GM19372 (cell line): Measurements from ENCODE around the gene CACNA1D.

Experiments
- ATAC-seq: cut with Tn5 transposase; IDR thresholded peaks from one replicate; pipeline ENCODE4 v1.9.1; 2021; ENCODE audit warnings: mild to moderate bottlenecking, low read depth, moderate library complexity; ENCODE audit not compliant: unreplicated experiment

The CACNA1D gene

DNA sequence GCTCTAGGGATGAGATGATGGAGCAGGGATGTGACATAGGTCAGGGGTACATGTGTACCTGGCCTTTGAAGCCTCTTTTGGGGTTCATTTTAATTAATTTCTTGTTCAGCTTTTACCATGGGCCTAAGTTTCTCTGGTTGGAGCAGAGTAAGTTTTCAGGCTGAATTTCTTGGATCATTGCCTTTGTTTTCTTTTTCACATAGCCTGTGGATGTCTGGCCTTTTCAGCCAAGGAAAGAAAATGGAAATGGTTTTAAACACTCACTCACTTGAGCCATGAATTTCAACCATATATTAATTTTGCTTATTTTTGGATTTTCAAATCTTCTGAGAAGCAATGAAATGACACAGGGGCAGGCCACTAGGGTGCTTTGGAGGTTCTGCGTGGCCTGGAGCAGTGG is 30.2 kb downstream of the CACNA1D start:
- ATAC-seq = no peak

GRCh38 chr3:53525765-53526703 is 31.6 kb downstream of the CACNA1D start:
- ATAC-seq = no peak

GRCh38 chr3:53526704-53527055 is 32.3 kb downstream of the CACNA1D start:
- no peak for ATAC-seq

DNA sequence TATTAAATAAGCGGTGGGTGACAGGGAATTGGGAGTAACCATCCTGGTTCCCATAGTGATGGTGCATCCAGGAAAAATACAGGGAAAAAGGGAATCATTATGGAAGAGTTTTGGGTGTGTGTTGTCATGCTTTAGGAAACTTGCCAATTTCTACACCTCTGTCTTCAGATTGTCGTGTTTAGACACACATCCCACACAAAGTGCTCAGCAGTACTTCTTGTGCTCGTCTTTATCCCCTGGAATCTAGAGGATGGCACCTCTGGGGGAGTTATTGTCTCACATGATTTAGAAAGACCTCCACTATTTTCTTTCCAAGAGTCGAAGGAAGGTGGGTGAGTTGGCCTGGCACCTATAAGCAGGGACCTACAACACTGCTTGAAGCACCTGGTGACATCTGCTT is 35.8 kb downstream of the CACNA1D start:
- no peak for ATAC-seq

DNA sequence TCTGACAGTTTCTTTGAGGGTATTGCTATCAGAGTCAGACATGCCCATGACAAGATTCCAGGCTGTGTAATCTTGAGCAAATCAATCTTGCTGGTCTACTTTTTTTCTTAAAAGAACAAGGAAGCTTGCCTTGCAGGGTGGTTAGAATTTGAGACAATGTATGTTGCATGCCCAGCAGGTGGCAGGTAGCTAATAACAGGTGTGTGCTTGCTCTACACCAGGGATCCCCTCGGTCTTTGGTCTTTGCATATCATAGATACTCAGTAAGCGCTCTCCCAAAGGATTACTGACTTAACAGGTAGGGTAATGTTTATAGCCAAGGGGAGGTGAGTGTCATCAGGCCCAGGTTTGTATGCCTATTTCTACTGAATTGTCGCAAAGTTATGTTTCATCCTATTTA is 37.3 kb downstream of the CACNA1D start:
- ATAC-seq = no peak

DNA sequence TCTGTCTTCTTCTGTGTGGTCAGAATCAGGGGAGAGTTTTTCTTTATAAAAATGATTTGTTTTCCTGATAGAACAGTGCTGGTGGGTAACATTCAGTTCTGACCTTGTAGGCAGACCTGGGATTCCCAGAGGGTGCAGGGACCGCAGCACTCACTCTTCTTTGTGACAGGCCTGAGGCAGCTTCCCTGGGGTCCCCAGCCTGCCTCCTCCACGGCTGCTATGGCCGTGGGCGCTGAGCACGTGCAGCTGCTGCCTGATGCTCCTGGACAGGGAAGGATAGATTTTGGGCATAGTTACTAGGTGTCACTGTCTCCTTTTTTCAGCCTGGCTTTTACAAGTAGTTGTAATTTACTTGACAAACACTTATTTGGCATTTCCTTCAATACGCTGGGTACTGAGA is 39.1 kb downstream of the CACNA1D start:
- ATAC-seq = no peak

DNA sequence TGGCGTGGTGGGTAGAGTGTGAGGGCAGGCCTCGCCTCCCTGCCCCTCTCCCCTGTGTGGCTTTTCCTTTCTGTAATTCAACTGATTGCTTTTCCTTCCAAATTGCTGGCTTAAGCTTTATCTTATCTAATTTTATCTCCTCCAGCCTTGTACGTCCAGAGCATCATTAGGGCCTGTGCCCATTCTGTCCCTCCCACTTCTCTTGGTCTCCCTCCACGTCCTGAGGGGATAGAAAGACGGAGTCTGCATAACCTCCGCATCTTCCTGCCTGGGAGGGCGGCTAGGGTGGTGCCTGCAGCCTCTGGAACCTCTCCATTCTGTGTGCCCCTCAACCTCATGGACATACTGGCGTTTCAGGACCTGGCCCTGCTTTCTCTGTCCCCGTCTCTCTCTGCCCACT is 39.8 kb downstream of the CACNA1D start:
- no peak for ATAC-seq

- no peak for ATAC-seq
These were observed 40.4 kb downstream of the CACNA1D start for GRCh38 chr3:53534676-53535400.

GRCh38 chr3:53536282-53536681 is 41.9 kb downstream of the CACNA1D start:
- no peak for ATAC-seq

DNA sequence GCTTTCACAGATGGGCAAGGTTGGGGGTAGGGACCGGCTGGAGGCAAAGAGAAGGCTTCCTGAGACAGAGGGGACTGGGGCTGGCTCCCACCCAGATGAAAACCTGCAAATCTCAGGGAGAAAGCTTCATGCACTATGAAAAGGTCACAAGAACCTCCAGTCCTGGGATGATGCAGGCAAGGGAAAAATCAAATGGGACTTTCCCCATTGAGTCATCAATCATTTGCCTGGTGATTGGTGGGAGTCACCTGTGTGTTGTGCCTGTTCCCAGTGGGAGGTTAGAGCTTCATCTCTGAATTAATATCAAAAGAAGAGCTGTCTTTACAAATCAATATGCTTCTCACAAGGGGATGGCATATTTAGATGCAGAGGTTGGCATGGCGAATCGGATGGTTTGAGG is 49.9 kb downstream of the CACNA1D start:
- ATAC-seq = no peak

DNA sequence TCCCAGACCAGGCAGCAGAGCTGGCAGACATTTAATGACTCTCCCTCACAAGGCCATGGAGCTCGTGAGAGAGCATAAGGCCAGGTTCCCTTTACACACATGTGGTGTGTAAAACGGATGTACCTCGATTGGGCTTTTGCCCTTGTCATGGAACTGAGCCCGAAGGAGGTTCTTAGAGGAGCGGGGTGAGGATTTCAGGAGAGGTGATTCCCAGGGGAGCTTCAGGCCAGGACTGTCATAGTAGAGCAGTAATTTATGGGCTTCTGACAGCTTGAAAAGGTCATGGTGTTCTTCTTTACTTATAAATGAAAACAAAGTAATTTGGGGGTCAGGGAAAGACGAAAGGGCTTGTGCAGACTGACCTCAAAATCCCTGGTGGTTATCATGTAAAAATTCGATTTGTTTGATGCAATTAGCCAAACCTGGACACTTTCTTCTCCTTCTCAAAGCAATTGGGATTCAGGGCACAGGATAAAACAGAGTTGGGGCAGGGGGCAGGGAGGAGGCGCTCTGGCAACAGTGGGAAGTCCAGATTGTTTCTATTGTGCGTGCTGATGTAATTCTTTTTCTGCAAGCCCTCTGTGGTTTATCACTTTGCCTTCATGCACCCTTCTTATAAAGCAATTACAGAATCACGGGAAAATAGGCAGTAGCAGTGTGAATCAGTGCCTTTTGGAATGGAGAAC is 51.0 kb downstream of the CACNA1D start:
- no peak for ATAC-seq

DNA sequence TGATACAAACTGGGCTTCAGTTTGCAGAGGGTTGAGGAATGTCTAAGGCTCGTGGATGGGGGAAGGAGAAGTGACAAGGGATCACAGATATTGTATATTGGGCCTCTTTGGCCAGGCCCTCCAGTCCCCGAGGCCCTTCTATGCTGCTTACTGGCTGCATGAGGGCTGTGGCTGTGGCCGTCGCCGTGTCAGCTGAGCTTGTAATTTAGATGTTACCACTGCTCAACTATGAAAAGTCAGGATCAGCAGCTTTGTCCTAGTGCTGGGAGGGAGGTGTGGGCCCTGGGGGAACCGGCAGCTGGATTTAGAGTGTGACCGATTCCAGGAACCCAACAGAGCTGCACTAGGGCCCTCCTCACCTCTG is 51.6 kb downstream of the CACNA1D start:
- no peak for ATAC-seq

GRCh38 chr3:53547327-53547726 is 52.9 kb downstream of the CACNA1D start:
- no peak for ATAC-seq

DNA sequence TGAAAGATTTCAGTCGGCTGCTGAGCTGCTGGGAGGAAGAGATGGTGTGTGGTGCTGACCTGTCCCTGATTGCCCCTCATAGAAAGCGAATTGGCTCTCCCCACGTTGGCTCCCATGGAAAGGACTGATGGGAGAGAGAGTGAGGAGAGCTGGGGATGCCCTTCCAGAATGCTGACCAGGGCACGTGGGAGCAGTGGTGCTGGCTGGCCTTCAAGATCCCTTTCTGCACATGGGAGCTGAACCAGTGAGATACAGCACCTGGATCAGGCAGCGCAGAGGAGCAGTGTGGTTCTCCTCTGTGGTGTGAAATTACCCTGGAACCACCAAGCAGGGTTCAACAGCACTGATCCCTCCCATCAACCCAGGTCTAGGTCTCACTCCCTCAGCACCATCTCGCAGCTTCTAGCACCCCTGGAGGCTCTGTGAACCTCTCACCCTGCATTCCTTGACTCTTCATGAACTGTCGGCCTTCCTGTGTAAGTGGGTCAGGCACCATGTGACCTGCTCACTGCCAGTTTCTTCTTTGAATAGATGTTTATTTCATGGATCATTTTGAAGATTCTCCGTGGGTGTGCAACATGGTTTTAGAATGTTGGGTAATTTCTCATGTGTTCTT is 55.7 kb downstream of the CACNA1D start:
- no peak for ATAC-seq

- ATAC-seq = no peak
These were observed 56.9 kb downstream of the CACNA1D start for GRCh38 chr3:53551324-53551723.

DNA sequence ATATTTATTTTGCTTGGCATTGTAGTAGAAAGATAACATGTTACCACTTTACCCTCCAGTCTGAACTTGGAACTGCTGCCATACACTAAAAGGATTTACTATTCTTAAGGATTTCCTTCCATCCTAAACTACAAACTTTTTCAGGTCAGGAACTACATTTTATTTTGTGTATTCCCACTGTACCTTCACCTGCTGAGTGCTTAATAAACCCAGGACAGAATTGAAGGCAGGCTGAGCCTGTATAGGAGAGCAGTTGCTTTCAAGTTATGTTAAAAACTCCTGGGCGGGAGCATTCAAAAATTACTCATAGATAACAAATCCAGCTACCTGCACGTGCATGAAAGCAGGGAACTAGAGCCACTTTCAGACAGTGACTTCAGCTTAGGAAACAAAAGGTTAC is 58.3 kb downstream of the CACNA1D start:
- no peak for ATAC-seq

DNA sequence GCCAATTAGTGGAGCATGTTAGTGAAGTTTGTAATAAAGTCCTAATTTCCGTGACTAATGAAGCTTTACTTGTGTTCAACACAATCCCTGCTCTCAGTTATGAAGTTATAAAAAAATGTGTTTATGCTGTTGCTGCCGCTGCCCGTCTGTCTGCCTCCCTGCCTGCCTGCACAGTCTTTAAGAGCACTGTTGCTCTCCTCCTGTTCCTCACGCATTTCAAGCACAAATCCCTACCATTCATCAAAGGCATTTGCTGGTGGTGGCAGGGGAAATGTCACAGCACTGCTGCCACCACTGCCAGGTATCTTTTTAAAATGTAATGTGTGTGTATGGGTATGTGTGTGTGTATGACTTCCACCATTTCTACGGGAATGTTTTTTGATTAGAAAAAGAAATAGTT is 58.8 kb downstream of the CACNA1D start:
- ATAC-seq = no peak

GRCh38 chr3:53554559-53555067 is 60.2 kb downstream of the CACNA1D start:
- ATAC-seq = peak; percentile 76

DNA sequence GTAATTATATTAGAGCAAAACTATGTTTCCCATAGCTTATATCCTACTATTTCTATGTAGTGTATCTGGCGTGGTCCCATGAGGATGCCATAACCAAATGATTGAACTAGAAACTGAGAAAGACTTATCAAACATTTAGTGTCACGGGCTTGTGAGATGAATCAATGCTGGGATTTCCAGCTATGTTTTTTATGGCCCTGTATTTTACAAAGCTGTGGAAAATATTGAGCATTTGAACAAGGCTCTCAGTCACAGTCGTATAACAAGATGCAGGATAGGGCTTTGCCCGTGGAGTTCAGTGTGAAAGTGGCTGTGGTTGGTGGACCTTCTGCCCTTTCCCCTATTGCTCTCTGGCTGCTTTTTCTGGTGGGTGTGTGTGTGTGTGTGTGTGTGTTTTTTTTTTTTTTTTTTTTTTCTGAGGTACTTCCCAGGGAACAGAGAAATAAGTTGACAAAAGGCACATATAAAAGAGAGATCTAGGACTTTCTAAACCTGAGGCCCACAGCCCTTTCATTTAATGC is 60.7 kb downstream of the CACNA1D start:
- peak; percentile 69 for ATAC-seq

DNA sequence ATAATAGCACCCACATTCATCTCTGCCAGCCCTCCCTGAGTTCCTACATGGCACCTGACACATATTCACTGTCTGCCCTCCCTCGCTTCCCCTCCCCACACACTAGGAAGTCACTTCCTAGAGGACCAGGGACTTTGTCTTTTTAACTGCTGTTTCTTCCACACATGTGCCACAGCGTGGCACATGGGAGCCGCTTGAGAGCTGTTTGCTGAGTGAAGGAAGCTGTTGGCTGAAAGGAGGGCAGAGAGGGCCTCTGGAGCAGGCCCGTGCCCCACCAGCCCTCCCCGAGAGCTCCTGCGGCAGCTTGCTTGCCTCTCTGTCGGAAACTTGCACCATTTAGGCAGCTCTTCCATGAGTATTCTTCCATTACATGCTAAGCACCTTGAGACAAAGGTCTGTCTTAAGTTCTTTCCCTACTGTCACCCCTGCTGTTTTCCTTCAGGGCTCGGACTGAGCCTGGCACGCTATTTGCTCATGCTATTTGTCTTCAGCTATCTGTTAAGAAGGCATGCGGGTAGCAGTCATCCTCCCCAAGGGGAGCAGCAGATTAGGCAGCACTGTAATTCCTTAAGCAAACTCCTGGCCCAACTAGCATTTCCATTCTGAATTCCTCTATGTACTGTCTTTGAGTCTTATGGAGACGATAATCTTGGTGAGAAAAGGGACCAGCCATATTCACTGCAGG is 72.2 kb downstream of the CACNA1D start:
- ATAC-seq = no peak
